GM21423 (cell line): ENCODE results near the gene CBLN3.
"Not testable (repeated sequence)": the region's sequence is repeated elsewhere in the genome, so short reads cannot be mapped to it uniquely, and the experiment has no call there.

Experiments used
- ATAC-seq: cut with Tn5 transposase; IDR thresholded peaks from one replicate; pipeline ENCODE4 v1.9.1; 2021; ENCODE audit warnings: mild to moderate bottlenecking, moderate library complexity; ENCODE audit not compliant: unreplicated experiment

CBLN3 gene

DNA sequence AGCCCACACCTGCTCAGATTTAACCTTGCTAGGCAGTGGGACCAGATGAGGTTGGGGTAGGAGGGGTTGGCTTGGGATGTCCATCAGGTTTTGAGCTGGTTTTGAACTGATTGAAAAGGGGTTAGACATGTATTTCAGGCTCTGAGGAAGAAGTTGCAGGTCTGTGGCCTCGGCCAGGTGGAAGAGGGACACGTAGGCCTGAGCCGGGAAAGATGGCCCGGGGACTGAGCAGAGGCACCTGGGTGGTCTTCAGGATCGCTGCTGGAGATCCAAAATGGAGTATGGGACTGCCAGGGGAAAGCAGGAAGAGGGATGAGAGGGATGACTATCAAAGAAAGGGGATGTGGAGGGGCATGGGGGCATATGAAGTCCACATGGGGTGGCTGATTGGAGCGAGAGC is 23.1 kb downstream of the CBLN3 start:
- no peak for ATAC-seq

DNA sequence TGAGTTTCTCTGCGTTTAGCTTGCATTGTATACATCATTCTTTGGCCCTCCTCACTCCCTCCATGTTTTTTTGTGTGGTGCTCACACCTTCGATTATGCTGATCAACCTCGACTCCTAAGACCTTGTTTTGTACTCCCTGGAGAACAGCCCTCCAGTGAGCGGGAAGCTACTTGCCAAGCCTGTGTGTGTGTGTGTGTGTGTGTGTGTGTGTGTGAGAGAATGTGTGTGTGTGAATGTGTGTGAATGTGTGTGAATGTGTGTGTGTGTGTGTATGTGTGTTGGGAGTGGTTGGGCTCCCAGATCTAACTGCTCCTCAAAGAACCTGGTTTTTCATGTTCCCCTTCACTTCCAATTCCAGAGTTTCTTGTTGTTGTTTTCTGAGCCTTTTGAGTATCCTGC is 24.7 kb downstream of the CBLN3 start:
- no peak for ATAC-seq

DNA sequence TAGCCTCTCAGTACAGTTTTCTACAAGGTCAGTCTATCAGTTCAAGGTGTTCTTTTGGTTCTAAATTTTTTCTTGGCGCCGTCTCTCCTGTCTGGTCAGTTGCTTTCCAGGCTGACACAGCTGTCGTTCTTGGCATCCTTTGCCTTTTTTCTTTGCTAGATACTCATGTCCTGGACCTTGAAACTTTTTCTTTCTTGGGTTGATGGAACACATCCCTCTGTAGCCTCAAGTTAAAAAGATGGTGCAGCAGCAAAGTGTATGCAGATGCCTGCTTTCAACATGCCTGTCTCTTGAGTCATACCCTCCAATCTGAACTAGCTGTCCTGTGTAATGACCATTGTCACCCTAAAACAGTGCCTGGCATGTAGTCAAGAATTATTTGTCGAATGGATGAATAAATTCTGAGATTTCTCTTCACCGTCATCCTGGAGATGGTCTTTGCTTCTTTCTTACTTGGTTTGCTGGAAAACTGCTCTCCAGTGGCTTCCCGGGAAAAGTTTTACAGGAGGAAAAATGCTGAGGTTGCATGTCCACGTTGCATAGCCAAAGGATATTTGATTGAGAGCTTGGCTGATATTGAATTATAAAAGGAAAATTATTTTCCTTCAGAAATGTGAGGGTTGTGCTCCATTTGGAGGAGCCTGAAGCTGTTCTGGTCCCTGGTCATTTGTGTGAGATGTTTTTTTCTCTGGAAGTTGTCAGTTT is 26.0 kb downstream of the CBLN3 start:
- no peak for ATAC-seq

DNA sequence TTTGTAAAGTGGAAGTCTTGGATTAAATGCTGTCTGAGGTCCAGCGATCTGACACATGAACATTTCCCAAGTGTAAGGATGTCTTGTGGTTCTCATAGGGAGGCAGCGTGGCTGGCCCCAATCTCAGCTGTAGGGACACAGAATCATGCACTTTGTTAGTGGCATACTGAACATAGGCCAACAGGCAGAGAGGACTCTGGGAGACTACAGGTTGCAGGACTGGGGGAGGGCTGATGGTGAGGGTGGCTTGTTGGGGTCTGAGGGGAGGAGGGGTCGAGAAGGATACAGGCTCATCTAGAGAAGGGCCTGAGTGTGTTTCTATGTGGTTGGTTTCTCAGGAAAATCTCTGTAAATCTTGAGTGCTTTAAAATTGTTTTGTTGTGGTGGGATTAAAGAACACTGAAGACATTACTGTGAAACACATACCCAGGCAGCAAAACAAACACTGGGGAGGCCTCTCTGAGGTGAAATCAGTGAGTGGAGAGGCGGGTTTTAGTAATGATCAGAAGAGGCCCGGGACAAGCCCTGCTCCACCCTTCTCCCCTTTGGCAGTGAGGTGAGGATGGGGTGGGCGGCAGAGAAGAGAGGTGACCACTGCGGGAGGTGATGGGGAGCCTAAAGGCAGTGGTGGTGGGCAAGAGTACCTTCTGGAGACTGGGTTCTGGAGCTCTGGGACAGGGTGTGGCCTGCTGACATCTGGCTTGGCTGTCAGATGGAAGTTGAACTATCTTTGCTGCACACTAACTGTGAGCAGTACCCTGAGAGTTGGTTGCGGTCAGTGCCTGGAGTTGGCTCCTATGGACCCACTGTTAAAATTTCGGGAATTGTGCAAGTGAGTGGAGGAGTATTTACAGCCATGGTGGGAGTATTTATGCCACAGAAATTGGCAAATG is 27.4 kb downstream of the CBLN3 start:
- no peak for ATAC-seq

DNA sequence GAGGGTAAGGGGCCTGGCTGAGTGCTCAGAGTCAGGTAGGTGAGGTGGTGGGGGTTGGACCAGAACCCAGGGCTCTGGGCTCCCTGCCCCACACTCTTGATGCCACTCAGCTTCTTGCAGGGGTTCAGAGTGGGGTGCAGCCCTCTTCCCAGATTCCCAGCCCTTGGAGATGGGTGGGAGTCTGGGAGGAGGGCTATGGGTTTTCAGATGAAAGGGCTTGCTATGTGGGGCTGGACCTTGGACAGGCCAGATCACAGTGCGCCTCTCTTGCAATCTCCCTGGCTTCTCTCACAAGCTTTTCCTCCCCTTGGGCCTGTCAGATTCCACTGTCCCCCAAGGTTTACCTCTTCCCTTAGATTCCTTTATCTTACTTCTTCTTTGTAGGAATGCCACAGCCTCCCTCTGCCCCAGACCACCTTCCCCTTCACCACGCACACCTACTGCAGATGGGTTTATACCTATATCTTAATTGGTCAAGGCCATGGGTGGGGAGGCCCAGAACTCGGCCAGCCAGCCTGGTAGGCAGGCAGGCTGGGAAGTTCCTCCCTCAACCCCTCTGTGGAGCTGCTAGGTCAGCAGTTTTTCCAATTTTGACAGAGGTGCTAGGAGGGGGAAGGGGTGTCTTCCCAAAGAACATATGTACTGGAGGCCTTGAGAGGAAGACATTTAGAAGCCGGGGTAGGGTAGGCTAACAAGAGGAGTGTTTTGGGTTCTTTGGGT is 29.3 kb downstream of the CBLN3 start:
- ATAC-seq = no peak

DNA sequence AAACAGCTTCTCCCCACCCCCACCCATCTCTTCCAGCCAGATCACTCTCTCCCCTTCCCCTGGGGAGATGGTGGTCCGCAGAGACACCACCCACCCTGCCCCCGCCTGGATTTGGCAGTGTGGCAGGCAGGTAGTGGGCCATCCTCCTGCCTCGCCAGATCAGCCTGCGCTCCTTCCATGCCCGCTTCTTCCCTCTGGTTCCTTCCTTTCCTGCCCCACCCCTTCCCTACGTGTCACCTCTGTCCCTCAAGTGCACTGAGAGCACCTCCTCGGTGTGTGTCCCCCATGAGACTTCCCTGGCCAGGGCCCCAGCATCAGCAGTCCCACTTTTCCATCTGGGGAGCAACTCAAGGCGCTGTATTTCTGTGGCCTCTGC is 30.0 kb downstream of the CBLN3 start:
- no peak for ATAC-seq

DNA sequence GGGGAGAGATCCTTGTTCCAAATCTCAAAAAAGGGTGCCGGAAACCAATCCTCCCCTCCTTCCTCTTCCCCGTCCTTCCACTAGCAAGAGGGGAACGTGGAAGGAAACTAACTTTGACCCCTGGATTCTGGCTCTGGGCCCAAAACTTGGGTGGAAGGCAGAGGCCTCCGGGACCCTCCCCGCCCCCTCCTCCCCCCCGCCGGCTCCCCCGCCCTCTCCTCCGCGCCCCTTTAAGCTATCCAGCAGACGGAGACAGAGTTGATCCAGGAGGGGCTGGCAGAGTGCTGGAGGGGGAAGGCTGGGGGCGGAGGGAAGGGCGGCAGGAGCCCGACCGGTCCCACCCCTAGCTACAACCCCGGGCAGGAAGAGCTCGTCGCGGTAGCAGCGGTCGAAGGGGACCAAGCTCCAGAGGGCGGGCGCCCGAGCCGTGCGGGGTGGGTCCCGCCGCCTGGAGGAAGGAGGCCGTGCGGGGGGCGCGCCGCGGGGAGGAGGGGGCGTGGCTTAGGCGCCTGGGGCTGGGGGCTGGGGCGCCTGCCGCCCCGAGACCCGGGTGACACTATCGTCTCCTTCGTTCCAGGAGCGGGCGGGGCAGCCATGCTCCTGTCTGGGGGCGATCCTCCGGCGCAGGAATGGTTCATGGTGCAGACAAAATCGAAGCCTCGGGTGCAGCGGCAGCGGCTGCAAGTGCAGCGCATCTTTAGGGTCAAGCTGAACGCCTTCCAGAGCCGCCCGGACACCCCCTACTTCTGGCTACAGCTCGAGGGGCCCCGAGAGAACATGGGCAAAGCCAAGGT is 30.6 kb downstream of the CBLN3 start, which contains the start of gene NYNRIN:
NYNRIN (plus strand) TSS at position 351 of the 794 bp plus-strand sequence; CDS start at position 595, 244 bp downstream.
- ATAC-seq = no peak

DNA sequence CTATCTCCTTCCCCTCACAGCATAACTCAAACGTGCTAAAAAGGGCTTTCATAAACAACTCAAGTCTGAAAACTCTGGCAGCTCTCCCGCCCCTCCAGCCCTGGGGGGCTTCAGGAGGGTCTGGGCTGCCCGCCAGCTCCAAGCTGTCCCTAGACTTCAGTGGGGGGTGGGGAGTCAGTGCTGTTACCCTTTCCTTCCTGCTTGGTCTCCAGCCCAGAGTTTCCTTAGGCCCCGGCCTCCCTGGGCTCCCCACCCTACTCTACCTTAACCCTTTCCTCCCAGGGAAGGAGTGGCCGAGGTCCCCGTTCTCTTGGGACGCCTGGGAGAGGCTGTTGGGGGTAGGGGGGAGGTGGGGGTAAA is 31.2 kb downstream of the CBLN3 start:
- ATAC-seq = no peak

DNA sequence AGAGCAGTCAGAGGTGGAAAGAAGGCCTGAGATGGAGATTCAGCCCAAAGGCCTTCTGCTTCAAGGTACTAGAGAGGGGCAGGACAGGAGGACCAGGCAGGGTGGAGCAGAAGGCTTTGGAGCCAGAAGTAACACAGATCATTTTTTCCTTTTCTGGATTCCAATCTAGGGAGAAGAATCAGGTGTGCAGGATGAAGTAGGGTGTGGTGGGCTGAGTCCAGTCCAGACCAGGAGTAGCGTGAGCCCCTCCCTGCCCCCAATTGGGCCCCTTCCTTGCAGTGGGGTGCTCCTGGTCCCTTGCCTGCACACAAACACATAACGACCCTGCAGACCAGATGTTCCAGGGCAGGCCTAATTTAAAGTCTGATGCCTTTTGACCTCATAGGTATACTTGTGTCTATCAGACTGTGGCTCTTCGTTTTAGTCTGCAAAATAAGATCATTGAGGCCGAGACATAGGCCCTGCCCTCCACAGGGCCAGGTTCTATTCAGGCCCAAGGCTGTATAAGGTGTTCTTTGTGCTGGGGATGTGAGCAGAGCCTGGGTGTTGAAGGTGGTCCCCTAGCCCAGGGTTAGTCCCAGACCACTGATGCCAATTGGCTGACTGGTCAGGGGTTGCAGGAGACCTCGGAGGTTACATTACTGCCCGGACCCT is 31.7 kb downstream of the CBLN3 start:
- ATAC-seq = no peak

DNA sequence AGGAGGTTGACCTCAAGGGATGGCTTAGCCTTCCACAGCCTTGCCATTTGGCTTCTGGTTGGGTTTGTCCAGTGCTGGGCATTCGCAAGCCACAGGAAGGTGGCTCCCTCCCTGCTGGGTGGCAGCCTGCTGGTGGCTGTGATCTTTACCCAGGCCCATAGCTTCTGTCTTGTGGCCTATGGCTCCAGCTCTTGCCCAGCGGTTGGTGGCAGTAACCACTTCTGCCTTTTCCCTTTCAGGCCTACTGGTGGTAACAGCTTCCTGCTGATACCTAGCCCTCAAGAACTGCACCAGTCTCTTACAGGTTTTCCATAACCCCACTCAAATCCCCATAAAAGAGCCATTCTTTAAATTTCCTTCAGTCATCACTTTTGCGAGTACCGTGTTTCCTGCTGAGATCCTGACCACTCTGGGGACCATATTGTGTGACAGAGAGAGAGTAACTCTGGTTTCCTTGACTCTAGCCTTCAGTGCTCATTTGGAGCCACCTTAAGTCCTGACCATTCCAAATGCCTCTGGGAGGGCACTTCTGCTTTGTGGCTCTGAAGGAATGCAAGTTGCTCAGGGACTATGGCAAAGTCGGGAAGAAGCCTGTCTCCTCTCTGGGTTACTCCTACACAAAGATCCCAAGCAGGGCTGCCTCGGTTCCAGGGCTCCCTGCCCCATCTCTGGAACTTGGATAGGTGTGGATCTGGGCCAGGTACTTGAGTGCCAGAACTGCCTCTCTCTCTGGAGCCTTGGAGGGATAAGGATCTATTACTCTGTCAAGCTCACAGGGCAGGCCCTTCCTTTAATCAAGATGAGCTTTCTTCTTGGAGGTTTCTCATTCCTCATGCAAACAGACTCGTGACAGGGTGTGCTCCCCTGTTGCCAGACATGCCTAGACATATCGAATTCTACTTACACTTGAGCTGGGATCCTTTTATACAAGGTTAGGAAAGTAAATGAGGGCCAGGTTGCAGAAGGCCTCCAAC is 33.6 kb downstream of the CBLN3 start:
- no peak for ATAC-seq

DNA sequence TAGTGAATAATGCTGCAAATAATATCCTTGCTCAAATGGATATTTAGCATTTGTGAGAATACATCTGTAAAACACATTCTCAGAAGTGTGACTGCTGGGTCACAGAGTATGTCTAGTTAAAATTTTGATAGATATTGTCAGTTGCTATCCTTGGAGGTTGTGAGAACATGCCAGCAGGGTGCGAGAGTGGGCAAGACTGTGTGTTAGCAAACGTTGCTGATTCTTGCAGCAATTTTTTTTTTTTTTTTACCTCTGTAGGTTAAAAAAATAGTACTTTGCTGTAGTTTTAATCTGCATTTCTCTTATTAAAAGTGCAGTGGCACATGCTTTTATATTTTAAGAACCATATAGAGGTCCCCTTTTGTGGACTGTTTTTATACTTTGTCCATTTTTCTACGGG is 35.2 kb downstream of the CBLN3 start:
- ATAC-seq = no peak

DNA sequence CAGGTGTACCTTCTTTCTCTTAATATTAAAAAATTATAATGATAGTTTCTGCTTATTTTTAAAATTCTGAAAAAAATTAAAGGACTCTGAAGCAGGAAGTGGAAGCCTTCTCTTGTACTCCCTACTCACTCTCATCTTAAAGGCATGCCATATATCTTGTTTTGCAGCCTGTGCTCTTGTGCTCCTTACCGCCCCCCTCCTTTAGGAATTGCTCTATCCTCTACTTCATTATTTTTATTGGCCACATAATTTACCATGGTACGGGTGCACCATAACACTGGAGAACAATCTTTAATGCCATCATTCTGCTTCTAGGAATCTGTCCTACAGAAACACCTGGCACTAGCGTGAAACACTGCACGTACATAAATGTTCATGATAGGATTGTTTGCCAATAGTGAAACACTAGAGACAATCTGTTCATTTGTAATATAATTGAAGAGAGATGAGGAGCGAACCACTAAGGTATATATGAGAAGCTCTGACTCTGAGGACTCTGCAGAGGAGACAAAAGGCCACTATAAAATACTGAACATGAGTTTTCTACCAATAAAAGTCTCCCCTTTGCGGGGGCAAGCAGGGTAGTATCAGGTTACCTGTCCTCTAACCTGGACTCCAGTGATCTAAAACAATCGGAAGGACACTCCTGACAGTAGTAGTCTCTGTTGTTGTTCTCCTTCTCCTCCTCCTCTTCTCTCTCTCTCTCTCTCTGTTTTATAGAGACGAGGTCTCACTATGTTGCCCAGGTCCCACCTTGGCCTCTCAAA is 37.0 kb downstream of the CBLN3 start:
- no peak for ATAC-seq

DNA sequence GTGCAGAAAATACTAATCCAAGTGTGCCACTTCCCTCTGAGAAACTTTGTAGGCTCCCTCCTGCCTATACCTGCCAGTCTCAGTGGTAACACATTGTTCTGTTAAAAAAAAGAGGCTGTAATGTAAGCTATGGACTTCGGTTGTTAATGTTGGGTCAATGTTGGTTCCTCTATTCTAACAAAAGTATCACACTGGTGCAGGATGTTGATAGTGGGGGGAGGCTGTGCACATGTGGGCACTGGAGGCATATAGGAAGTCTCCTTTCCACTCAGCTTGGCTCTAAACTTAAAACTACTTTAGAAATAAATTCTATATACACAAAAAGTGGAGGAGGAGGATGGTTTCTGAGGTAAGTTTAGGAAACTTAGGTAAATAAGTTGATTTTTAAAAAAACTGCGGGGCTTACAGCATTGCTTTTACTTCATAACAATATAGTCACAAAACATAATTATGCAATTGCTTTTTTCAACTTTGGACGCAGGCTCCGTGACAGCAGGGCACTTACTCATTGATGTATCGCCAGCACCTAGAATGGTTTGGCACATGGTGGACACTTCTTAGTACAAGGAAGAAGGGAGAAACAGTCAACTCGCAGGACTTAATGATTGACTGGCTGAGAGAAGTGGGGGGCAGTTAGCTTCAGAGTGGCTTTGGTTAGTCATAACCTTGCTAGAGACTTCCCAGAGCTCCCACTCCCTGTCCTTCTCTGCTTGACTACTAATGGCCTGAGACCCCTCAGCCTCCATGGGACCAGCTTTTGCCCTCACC is 38.6 kb downstream of the CBLN3 start:
- ATAC-seq = no peak

DNA sequence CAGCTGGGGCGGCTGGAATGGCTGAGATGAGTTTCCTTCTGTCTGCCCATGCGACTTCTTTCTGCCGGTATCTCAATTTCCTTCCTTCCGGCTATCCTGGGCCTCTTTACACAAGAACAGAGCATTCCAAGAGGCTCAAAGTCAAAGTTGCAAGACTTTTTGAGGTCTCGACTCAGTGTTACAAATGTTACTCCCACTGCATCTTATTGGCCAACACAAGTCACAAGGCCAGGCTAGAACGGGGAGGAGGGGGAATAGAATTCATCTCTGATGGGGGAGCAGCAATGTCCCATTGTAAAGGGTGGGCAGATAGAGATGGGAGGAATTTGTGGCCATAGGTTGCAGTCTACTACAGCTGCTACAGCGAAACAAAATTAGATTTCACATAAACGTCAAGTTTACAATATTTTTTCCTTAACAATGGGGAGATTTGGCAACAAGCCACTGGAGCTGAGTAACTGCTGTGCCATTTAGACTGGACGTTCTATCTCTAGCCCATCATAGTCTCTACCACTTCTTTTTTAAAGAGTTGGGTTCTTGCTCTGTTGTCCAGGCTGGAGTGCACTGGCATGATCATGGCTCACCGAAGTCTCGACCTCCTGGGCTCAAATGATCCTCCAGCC is 40.1 kb downstream of the CBLN3 start:
- no peak for ATAC-seq

DNA sequence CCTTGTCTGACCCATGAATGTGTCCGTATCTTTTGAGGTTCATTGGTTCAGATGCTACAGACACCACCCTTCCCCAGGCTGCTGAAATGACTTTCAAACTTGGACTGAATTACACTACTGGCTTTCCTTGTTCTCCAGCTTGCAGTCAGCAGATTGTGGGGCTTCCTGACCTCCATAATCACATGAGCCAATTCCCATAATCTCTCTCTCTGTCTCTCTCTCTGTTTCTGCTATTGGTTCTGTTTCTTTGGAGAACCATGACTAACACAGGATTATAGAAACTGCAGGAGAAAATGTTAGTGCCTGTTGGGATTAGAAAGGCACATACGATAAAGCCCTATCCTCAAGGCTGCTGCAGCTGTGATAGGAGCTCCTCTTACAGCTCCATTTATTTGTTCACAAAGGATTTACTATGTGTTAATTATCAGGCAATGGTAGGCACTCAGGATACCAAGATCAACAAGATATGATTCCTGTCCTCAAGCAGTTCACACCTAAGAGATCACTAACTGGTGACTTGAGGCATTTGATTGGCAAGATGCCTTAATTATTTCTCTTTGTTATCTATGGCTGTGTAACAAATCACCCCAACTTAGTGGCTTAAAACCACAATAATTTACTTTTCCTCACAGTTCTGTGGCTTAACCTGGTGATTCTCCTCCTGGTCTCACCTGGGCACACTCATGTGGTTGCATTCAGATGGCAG is 40.8 kb downstream of the CBLN3 start:
- ATAC-seq = no peak

DNA sequence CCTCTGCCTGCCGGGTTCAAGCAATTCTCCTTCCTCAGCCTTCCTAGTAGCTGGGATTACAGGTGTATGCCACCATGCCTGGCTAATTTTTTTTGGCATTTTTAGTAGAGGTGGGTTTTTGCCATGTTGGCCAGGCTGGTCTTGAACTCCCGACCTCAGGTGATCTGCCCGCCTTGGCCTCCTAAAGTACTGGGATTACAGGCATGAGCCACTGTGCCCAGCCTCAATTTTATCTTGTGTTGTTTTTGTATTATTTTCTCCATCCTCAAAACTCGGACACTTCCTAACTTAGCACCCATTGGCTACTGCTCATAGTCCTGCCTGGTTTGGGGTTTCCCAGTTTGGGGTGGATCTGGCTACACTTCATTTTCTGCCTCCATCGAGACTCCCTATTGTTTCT is 41.9 kb downstream of the CBLN3 start:
- not testable (repeated sequence) for ATAC-seq

DNA sequence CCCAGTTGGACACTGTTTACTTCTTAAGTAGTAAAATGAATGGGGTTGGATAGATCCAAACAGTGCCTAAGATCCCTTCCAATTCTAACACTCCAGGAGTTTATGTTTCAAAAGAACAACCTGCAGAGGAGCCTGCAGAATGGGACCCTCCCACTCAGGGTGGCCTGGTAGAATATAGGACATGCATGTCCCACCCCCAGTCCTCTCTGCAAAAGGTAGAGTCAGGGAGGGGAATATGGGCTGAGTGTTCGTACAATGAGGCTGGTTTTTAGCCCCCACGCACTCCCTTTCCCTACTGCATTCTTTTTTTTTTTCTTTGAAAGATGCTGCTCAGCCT is 42.5 kb downstream of the CBLN3 start:
- ATAC-seq = no peak
